Progenitor cell of endocrine pancreas (in vitro differentiated cells): Measurements from ENCODE around the gene SERPINA10. TPM values are rescaled to one million over a fixed set of nuclear protein-coding genes. Genes with fewer than 3 reads are reported as not detected.
"Not testable (repeated sequence)": the region's sequence is repeated elsewhere in the genome, so short reads cannot be mapped to it uniquely, and the experiment has no call there.

Experiments
- DNase-seq: peaks from one replicate; pipeline ENCODE4 v3.0.0; 2021; ENCODE audit warnings: low spot score; ENCODE audit not compliant: unreplicated experiment
- H3K27ac Mint-ChIP-seq: 2 replicates; pipeline ENCODE4 v1.8.0; 2021; ENCODE audit warnings: mild to moderate bottlenecking, moderate library complexity, mixed read lengths
- H3K27me3 Mint-ChIP-seq: 2 replicates; pipeline ENCODE4 v1.8.0; 2021; ENCODE audit warnings: mixed read lengths
- H3K36me3 Mint-ChIP-seq: 2 replicates; pipeline ENCODE4 v1.8.0; 2022; ENCODE audit warnings: mixed read lengths; ENCODE audit not compliant: insufficient read depth
- H3K4me1 Mint-ChIP-seq: 2 replicates; pipeline ENCODE4 v1.8.0; 2021; ENCODE audit warnings: low read depth, mixed read lengths
- H3K4me3 Mint-ChIP-seq: 2 replicates; pipeline ENCODE4 v1.8.0; 2021; ENCODE audit warnings: low read depth, mild to moderate bottlenecking, moderate library complexity, mixed read lengths
- H3K9me3 Mint-ChIP-seq: 2 replicates; pipeline ENCODE4 v1.8.0; 2021; ENCODE audit warnings: low read depth, mixed read lengths
- CTCF ChIP-seq: fragments of 200-600 bp; sonication (generic); IDR thresholded peaks from one replicate; pipeline ENCODE4 v1.5.0; 2021; ENCODE audit warnings: antibody characterized with exemption, mild to moderate bottlenecking; ENCODE audit not compliant: unreplicated experiment
- total RNA-seq: library from RNA; stranded (reverse); gene quantifications from 2 replicates; pipeline ENCODE4 v1.2.1, GENCODE V29; 2021

SERPINA10 gene
- total RNA-seq, 1 donor from 2014 or later = 2.6 TPM

GRCh38 chr14:94267352-94267751, 25.7 kb downstream of the SERPINA10 start:
- Mint-ChIP-seq H3K4me1 (no peaks in the 10 kb centered on the region), H3K36me3 (peaks cover 23% of the 10 kb centered on the region), H3K27ac (no peak overlapping the region), H3K9me3 (peaks cover 10% of the 10 kb centered on the region), H3K4me3 (no peak overlapping the region), H3K27me3 (no peaks in the 10 kb centered on the region)
- no peak for TF ChIP-seq CTCF
- DNase-seq = no peak

GRCh38 chr14:94264195-94264594, 28.9 kb downstream of the SERPINA10 start:
- H3K9me3 Mint-ChIP-seq = peaks cover 23% of the 10 kb centered on the region
- not testable (repeated sequence) for H3K4me1 Mint-ChIP-seq, H3K27me3 Mint-ChIP-seq

GRCh38 chr14:94244182-94244581, 48.9 kb downstream of the SERPINA10 start:
- no peak for TF ChIP-seq CTCF
- peaks cover 9% of the 10 kb centered on the region for H3K36me3 Mint-ChIP-seq
- no peak overlapping the region for H3K27ac Mint-ChIP-seq
- no peaks in the 10 kb centered on the region for H3K9me3 Mint-ChIP-seq
- no peaks in the 10 kb centered on the region for H3K27me3 Mint-ChIP-seq
- no peaks in the 10 kb centered on the region for H3K4me1 Mint-ChIP-seq
- H3K4me3 Mint-ChIP-seq = no peak overlapping the region
- no peak for DNase-seq

More at GRCh38 chr14:94264195-94264594, 28.9 kb downstream of the SERPINA10 start:
- not testable (repeated sequence) for H3K27ac Mint-ChIP-seq, DNase-seq, H3K4me3 Mint-ChIP-seq
- peaks cover 37% of the 10 kb centered on the region for H3K36me3 Mint-ChIP-seq

GRCh38 chr14:94239406-94239805, 53.7 kb downstream of the SERPINA10 start:
- Mint-ChIP-seq H3K4me1 (no peaks in the 10 kb centered on the region), H3K27me3 (no peaks in the 10 kb centered on the region), H3K36me3 (peaks cover 8% of the 10 kb centered on the region), H3K9me3 (no peaks in the 10 kb centered on the region), H3K4me3 (no peak overlapping the region), H3K27ac (no peak overlapping the region)
- no peak for TF ChIP-seq CTCF
- no peak for DNase-seq

- H3K4me1 Mint-ChIP-seq = no peaks in the 10 kb centered on the region
- H3K36me3 Mint-ChIP-seq = peaks cover 8% of the 10 kb centered on the region
- no peak for DNase-seq
- no peak overlapping the region for H3K4me3 Mint-ChIP-seq
- no peaks in the 10 kb centered on the region for H3K9me3 Mint-ChIP-seq
- no peaks in the 10 kb centered on the region for H3K27me3 Mint-ChIP-seq
- TF ChIP-seq CTCF = no peak
- no peak overlapping the region for H3K27ac Mint-ChIP-seq
Observed at GRCh38 chr14:94237983-94238382, 55.1 kb downstream of the SERPINA10 start.

- peaks cover 2% of the 10 kb centered on the region for H3K9me3 Mint-ChIP-seq
- no peaks in the 10 kb centered on the region for H3K27me3 Mint-ChIP-seq
- no peak for TF ChIP-seq CTCF
Observed at GRCh38 chr14:94237046-94237445, 56.0 kb downstream of the SERPINA10 start.

More at GRCh38 chr14:94237046-94237445, 56.0 kb downstream of the SERPINA10 start:
- H3K4me3 Mint-ChIP-seq = no peak overlapping the region
- no peak overlapping the region for H3K27ac Mint-ChIP-seq
- DNase-seq = no peak
- peaks cover 9% of the 10 kb centered on the region for H3K36me3 Mint-ChIP-seq
- no peaks in the 10 kb centered on the region for H3K4me1 Mint-ChIP-seq
